Astrocyte of the cerebellum (primary cell): Measurements from ENCODE around the gene PCDH9.

Experiments
- DNase-seq: peaks from one replicate; pipeline ENCODE4 v3.0.0-alpha.2; 2011; ENCODE audit warnings: low read depth
- H3K4me3 ChIP-seq: 2 replicates; pipeline ENCODE4 v1.5.1; 2011; ENCODE audit warnings: mild to moderate bottlenecking, low read depth, low read length, moderate library complexity
- in situ Hi-C: cut with HindIII; loops from 2 replicates; pipeline ENCODE4 v1.10.0; 2017; ENCODE audit warnings: low sequenced_read_pairs
- TF ChIP-seq, protein P1 (sequence below): IDR thresholded peaks from 2 replicates; pipeline ENCODE4 v1.5.1; 2012; ENCODE audit warnings: low read length, low read depth, moderate library complexity, mild to moderate bottlenecking; ENCODE audit errors: missing control alignments

The PCDH9 gene, protein sequence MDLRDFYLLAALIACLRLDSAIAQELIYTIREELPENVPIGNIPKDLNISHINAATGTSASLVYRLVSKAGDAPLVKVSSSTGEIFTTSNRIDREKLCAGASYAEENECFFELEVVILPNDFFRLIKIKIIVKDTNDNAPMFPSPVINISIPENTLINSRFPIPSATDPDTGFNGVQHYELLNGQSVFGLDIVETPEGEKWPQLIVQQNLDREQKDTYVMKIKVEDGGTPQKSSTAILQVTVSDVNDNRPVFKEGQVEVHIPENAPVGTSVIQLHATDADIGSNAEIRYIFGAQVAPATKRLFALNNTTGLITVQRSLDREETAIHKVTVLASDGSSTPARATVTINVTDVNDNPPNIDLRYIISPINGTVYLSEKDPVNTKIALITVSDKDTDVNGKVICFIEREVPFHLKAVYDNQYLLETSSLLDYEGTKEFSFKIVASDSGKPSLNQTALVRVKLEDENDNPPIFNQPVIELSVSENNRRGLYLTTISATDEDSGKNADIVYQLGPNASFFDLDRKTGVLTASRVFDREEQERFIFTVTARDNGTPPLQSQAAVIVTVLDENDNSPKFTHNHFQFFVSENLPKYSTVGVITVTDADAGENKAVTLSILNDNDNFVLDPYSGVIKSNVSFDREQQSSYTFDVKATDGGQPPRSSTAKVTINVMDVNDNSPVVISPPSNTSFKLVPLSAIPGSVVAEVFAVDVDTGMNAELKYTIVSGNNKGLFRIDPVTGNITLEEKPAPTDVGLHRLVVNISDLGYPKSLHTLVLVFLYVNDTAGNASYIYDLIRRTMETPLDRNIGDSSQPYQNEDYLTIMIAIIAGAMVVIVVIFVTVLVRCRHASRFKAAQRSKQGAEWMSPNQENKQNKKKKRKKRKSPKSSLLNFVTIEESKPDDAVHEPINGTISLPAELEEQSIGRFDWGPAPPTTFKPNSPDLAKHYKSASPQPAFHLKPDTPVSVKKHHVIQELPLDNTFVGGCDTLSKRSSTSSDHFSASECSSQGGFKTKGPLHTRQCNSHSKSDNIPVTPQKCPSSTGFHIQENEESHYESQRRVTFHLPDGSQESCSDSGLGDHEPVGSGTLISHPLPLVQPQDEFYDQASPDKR (N-terminal part only)

GRCh38 chr13:67229481-67230403 lies at the start of gene PCDH9:
TSS of gene PCDH9 (minus strand) at chr13:67230336. CDS start at chr13:67228440, 1,896 bp downstream.
- peak; percentile 18 for DNase-seq
- TF ChIP-seq, protein P1, sequence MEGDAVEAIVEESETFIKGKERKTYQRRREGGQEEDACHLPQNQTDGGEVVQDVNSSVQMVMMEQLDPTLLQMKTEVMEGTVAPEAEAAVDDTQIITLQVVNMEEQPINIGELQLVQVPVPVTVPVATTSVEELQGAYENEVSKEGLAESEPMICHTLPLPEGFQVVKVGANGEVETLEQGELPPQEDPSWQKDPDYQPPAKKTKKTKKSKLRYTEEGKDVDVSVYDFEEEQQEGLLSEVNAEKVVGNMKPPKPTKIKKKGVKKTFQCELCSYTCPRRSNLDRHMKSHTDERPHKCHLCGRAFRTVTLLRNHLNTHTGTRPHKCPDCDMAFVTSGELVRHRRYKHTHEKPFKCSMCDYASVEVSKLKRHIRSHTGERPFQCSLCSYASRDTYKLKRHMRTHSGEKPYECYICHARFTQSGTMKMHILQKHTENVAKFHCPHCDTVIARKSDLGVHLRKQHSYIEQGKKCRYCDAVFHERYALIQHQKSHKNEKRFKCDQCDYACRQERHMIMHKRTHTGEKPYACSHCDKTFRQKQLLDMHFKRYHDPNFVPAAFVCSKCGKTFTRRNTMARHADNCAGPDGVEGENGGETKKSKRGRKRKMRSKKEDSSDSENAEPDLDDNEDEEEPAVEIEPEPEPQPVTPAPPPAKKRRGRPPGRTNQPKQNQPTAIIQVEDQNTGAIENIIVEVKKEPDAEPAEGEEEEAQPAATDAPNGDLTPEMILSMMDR, result no peak
- peak within 1 kb of the TSS; percentile 87 for H3K4me3 ChIP-seq
- in situ Hi-C loops, result no loop called here

- no peak overlapping the region for H3K4me3 ChIP-seq
- in situ Hi-C loops, result no loop called here
- peak; percentile 97 for DNase-seq
- TF ChIP-seq, protein P1, result no peak
Observed at GRCh38 chr13:67278235-67278634, 48.1 kb upstream of the PCDH9 start.

GRCh38 chr13:67277581-67277980 lies 47.4 kb upstream of the PCDH9 start:
- H3K4me3 ChIP-seq, result no peak overlapping the region
- DNase-seq, result no peak
- TF ChIP-seq, protein P1, result no peak
- in situ Hi-C loops, result no loop called here

DNA sequence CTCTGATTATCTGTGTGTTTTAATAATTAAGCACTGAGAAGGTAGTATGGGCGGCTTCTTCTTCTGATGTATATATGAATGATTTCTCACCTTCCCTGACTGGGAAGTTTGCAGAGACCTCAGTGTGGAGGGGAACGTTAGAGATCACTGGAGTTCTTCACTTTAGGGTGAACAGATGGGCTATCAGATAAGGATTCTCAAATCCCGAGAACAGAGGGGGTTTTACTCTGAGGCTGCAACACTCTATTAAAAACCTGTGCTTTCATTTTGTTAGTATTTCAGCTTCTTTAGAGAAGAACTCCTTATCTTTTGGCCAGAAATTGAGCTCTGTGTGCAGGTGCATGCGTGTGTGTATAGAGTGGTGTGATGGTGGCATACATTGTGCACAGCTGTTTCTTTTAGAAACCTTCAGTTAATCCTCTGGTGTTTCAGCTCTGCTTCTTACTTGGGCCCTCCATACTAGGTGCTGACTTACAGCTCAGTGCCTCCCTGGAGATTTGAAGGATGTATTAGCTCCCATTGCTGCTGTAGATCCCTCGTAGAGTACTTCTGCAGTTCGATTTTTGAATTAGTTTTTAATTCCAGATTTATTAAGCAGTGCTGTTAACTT lies 45.3 kb upstream of the PCDH9 start:
- TF ChIP-seq, protein P1, result no peak
- no peak overlapping the region for H3K4me3 ChIP-seq
- in situ Hi-C loops, result no loop called here
- DNase-seq, result no peak

- H3K4me3 ChIP-seq, result no peak overlapping the region
- TF ChIP-seq, protein P1, result no peak
- in situ Hi-C loops, result no loop called here
- DNase-seq, result no peak
Observed at GRCh38 chr13:67273001-67273400, 42.9 kb upstream of the PCDH9 start.
